ENCODE measurements around the gene PLCB1. TPM values are rescaled to one million over a fixed set of nuclear protein-coding genes. Genes with fewer than 3 reads are reported as not detected.

PLCB1 gene
- total and polyA plus RNA-seq, 2 donors (not counting 3 experiments of a cell fraction or from before 2014, with no cell fraction given), result 10.2 to 53.4 TPM

- no peak overlapping the region for H3K9ac ChIP-seq (replicated peaks; ENCODE audit: extremely low read depth, insufficient read depth, low read length)
- peaks cover 2 to 5% of the 10 kb centered on the region in 2 experiments for H3K36me3 ChIP-seq (ENCODE audit: control insufficient read depth in 2 of 2, extremely low read depth in 1 of 2, insufficient read depth in 2 of 2, low read length in 2 of 2)
- dilution Hi-C loops (cut with MboI; ENCODE audit: extremely low pct_ligation_motif_present, low sequenced_read_pairs) (no loop called here), intact Hi-C loops (cut with micrococcal nuclease) (loop anchor here (1.0 to 10.0 kb wide), 5 partner anchors 186 to 1896 kb away; partner anchors contain the start of gene PLCB1)
- H3K4me3 ChIP-seq (replicated peaks in 1 of 3; ENCODE audit: insufficient read depth in 1 of 3, low read depth in 1 of 3, low read length in 3 of 3), result no peak overlapping the region
- DNase-seq (ENCODE audit: low read depth, low spot score), result peak; percentile 72
- H4K20me1 ChIP-seq (replicated peaks; ENCODE audit: control insufficient read depth, extremely low read depth, insufficient read depth, low read length), result no peaks in the 10 kb centered on the region
- H3K9me1 ChIP-seq (replicated peaks; ENCODE audit: control insufficient read depth, extremely low read depth, insufficient read depth, low read length), result no peaks in the 10 kb centered on the region
- no peak overlapping the region for H3K4me2 ChIP-seq (ENCODE audit: insufficient read depth, low read length)
- no peaks in the 10 kb centered on the region for H3K79me2 ChIP-seq (ENCODE audit: control insufficient read depth, insufficient read depth, low read length)
- no peak overlapping the region for H3K27ac ChIP-seq (ENCODE audit: insufficient read depth, low read depth, low read length)
- no peak overlapping the region for H2AFZ ChIP-seq (ENCODE audit: low read depth, low read length)
- H3K4me1 ChIP-seq (ENCODE audit: control insufficient read depth, extremely low read depth, insufficient read depth, low read length), result no peaks in the 10 kb centered on the region
- TF ChIP-seq POLR2AphosphoS5 (IDR thresholded peaks at IDR 0.05; ENCODE audit: insufficient read depth, low read depth, low read length), result no peak
- peak; percentile 66 to 68 for TF ChIP-seq CTCF (IDR thresholded peaks at IDR 0.05; ENCODE audit: extremely low read depth in 1 of 2, insufficient read depth in 1 of 2, low read depth in 1 of 2, low read length in 2 of 2)
- no peak for TF ChIP-seq MYC (IDR thresholded peaks at IDR 0.05; ENCODE audit: low read depth, low read length)
- TF ChIP-seq GATA2 (IDR thresholded peaks at IDR 0.05; ENCODE audit: insufficient read depth, insufficient read length, low read depth, low read length), result no peak
- no peak for TF ChIP-seq FOS (IDR thresholded peaks at IDR 0.05; ENCODE audit: borderline replicate concordance, insufficient read depth, low read length)
- FAIRE-seq, result peak; percentile 69
- BruUV-seq (replicated peaks), result no TSS peak
- CTCF ChIA-PET, result interaction anchor here (0.6 to 8.2 kb wide), 58 partner anchors 9 to 1435 kb away, joined by 3 to 531 read pairs (median 6); partner anchors contain the start of gene PLCB1
- POLR2A ChIA-PET, result no interaction called here
- H3K27me3 ChIP-seq (ENCODE audit: control insufficient read depth in 2 of 2, insufficient read depth in 2 of 2, low read length in 2 of 2), result no peaks in the 10 kb centered on the region
- H3K9me3 ChIP-seq (replicated peaks; ENCODE audit: control insufficient read depth, insufficient read depth, low read length), result no peaks in the 10 kb centered on the region
Measured at GRCh38 chr20:8721098-8721497, 589.0 kb downstream of the PLCB1 start.
